DMS153 treated with DMSO at 0.1 percent for 48 hours (cell line): ENCODE data around the gene NRGN.

ENCODE experiments used
- DNase-seq: peaks from one replicate; lab custom pipeline; 2025; ENCODE audit not compliant: unreplicated experiment; lab: John Stamatoyannopoulos, UW

The NRGN gene

GRCh38 chr11:124740277-124740882, 638 bp downstream of the NRGN start:
- DNase-seq: no peak

DNA sequence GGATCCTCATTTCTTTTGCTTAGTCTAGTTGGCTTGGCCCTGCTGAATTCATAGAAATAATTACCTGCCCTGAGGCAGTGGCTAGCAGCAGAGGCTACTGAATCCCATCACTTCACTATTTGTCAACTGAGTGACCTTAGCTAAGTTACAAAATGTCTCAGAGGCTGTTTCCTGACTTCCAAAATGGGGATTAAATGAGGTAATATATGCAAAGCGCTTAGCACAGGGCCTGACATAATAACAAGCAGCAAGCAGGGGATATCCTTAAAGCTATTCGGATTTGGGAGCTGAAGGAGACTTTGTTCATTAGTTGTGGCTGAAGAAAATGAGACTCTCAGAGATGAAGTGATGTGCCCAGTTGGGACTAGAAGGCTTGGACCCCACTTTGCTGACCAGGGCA, 2.8 kb downstream of the NRGN start:
- DNase-seq: no peak

DNA sequence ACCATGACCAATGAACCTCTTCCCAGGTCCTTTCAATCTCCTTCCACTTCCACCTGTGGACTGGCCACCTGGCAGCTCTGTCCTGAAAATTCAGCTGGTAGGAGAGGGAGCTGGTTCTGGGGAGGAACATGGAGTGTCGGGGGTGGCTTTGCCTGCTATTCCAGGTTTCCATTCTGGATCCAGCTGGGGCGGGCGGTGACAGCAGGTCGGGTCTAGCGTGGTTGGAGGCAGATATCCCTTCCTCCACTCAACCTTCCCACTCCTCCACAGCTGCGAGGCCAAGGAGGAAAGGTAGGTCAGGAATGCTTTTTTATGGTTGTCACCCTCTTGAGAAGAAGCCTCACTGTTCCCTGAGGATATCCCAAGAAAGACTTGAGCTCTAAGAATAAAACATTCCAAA, 3.3 kb downstream of the NRGN start:
- DNase-seq: no peak

DNA sequence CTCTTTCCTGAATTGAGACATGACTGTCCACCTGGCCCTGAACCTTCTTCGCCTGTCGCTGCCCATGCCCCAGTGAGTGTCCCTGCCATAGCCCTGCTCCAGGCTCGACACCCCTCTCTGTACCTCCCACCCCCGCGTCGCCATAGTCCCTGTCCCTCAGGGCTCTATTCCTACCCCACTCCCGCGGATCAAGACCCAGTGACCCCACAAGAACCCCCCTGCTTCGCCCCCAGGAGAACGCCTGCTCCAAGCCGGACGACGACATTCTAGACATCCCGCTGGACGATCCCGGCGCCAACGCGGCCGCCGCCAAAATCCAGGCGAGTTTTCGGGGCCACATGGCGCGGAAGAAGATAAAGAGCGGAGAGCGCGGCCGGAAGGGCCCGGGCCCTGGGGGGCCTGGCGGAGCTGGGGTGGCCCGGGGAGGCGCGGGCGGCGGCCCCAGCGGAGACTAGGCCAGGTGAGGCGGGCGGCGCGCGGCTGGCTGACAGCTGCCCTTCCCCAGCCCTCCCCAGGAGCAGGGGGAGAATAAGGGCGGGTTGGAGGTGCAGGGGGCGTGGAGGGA, 5.6 kb downstream of the NRGN start:
- DNase-seq: no peak

- no peak for DNase-seq
Observed at GRCh38 chr11:124745835-124746620, 6.3 kb downstream of the NRGN start.

GRCh38 chr11:124746621-124747243, 7.0 kb downstream of the NRGN start:
- peak; percentile 52 for DNase-seq

DNA sequence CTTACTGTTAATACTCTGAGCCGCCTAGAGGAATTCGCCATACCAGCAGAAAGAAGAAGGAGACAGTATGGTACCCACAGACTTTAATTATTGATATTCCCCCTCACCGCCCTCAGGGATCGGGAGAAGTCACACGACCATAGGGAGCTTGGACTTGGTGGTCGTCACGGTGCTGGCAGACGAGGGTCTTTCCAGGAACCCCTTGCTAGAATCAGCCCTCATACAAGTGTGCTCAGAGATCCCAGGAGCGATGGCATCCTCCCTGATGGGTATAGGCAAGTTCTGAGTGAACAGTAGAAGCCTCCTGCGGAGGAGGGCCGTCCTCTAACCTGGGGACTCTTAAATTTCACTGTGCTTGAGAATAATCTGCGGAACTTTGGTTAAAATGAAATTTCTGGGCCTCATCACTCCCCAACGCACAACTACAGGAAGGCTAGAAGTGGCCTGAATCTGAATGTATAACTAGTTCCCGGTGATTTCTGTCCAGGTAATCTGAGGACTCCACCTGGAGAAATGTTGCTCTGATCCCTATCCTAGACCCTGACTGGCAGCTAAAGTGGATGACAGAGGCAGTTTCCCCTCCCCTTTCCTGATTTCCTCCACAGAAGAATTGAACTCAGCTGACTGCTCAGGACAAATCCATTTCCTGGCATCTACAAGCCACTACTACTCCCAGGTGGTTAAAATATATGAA, 7.8 kb downstream of the NRGN start:
- DNase-seq: no peak

- DNase-seq: no peak
Observed at GRCh38 chr11:124748100-124748418, 8.3 kb downstream of the NRGN start.

- no peak for DNase-seq
Observed at GRCh38 chr11:124748481-124749343, 9.0 kb downstream of the NRGN start.

GRCh38 chr11:124749912-124750311, 10.2 kb downstream of the NRGN start:
- no peak for DNase-seq

- no peak for DNase-seq
Observed at GRCh38 chr11:124751391-124751740, 11.6 kb downstream of the NRGN start.

DNA sequence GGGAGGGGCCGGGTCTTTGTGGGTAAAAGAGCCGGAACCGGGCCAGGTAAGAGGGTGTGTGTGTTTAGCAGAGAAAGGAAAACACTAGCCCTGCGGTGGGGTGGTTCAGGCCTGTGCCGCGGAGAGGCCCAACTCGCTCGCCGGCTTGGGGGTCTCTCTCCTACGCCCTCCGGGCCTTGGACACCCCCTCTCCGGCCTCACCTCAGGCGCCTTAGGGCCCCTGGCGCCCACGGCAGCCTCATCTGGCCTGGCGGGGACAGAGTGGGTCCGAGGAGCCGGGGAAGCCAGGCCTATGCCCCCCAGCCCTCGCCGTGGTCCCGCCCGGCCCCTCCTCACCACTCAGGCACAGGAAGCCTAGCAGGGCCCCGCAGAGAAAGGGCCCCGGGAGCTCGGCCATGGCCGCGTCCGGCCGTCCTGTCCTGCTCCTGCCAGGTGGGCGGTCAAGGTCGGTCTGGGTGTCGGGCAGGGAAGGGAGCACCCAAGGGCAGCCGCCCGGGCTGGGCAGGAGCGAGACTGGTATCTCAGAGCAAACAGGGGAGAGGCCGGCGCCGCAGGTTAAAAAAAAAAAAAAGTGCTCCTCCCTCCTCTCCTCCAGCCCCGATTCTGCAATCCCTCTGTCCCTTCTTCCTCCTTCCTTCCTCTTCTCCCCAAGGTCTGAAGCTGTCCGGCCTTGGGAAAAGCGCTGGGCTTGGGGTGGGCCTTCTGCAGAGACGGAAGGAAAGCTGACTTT, 12.2 kb downstream of the NRGN start, which contains the start of gene VSIG2:
Gene VSIG2 (minus strand): TSS at position 515 of the 730 bp plus-strand sequence. CDS start 118 bp downstream, at position 397.
- no peak for DNase-seq

DNA sequence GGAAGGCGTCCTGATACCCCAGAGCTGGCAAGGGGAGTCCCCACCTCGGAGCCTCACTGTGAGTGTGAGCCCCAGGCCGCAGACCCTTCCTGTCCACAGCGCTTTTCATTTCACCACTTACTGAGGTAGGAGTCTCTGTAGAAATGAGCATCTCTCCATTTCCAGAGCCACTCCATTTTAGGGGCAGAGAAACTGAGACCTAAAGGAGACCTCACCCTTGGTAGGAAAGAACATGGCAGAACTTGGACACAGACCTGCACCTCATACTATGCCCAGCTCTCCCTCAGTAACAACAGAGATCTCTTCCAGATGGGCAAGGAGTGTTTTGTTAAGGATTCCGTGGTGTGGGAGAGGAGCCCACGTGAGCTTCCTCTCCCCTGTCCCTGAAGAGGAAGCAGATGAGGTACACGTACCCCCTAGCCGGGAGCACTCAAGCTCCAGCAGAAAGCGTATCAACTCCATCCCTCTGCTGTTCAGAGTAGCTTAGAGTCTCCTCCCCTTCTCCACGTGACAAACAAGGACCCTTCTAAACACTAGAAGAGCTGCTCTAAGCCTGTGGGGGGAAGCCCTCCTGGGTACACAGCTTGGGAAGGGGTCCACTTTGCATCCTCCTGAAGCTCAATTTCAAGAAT, 12.8 kb downstream of the NRGN start:
- DNase-seq: no peak

GRCh38 chr11:124753205-124753604, 13.5 kb downstream of the NRGN start:
- DNase-seq: no peak

- DNase-seq: no peak
Observed at GRCh38 chr11:124753624-124754023, 13.9 kb downstream of the NRGN start.

DNA sequence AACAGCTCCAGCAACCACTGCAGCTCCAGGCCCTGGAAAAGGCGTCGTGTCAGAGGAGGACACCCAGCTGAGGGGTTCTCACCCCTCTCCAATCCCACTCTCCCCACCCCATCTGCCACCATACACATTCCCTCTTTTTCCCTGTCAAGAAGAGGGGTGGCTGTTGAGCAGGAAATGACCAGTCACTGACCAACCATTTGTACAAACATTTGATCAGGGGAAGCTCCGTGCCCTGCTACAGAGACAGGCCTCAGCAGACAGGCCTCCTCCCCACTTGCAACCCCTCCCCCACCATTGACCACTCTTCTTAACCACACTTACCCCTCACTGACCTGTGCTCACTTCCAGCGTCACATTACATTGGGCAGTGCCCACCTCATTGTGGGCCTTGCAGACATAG, 14.6 kb downstream of the NRGN start:
- DNase-seq: no peak

DNA sequence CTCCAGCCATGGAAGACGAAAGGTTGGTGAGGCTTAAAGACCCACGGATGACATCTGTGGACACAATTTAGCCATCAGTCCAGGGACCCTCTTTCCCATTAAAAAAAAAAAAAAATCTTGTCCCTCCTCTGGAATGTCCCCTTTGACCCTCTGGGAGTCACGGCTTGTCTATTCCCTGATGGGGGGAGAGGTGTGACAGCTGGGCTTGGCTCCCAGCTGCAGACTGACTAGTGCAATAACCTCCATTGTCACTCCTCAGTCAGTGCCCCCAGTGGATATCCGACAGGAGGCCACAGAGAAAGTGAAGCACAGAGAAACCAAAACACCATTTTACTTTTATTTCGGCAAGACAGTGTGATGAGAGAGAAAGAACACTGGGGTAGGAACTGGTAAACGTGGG, 15.0 kb downstream of the NRGN start:
- no peak for DNase-seq

DNA sequence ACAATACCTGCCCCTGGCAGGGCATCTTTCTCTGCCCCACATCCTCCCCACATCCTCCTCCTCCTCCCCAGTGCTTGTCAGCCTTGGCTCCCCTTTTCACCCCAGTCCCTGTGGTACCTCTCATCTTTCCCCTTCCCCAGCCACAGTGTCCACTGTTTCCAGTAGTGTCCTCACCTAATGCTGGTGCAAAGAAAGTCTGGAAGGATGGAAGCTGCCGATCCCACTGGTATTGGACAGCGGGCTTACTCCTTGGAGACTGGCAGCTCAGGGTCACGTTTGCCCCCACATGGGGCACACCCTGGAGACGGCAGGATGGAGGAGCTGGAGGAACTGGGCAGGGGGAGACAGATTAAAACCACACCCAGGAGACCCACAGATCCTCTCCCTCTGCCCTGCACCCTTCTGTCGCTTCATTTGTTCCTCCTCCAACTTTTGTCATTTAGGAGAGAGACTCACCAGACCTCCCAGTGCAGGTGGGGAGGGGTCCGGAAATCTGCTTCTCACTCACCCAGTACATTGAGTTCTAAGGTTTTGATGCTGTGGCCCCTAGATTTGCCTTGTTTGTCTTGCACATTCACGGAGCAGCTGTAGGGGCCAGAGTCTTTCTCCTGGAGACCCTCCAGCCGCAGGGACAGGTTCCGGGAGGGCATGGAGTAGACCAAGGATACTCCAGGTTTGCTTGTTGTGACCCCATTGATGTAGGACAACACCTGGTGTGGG, 16.5 kb downstream of the NRGN start:
- DNase-seq: no peak

- no peak for DNase-seq
Observed at GRCh38 chr11:124756753-124757227, 17.0 kb downstream of the NRGN start.
